ENCODE results near the gene MRM2. TPM values are rescaled to one million over a fixed set of nuclear protein-coding genes. Genes with fewer than 3 reads are reported as not detected.
A peak's percentile ranks its signal among the peaks of the same experiment; 100 is the strongest.

The MRM2 gene
- 10 to 100 TPM in 4 of 5 donors, 1 to 10 TPM in 1; 9.9 to 19.1 (median 17.1) TPM for total RNA-seq
- polyA plus RNA-seq, result 10 to 100 TPM; 17.4 to 22.3 (median 18.7) TPM
- long read RNA-seq, donor 1, partial matches to known transcripts, result 0 of 3 reads
- long read RNA-seq, donor 1, other reads (novel, unspliced or antisense), result 0 of 3 reads
- long read RNA-seq, donor 2, partial matches to known transcripts, result 0 of 4 reads
- long read RNA-seq, donor 2, other reads (novel, unspliced or antisense), result 0 of 4 reads
- long read RNA-seq, donor 3, partial matches to known transcripts, result 0 of 2 reads
- long read RNA-seq, donor 3, other reads (novel, unspliced or antisense), result 0 of 2 reads
- long read RNA-seq, donor 4, result 0 reads
- long read RNA-seq, donor 5, partial matches to known transcripts, result 0 of 2 reads
- long read RNA-seq, donor 5, other reads (novel, unspliced or antisense), result 0 of 2 reads
- long read RNA-seq, donor 6, partial matches to known transcripts, result 47 of 71 reads
- long read RNA-seq, donor 6, other reads (novel, unspliced or antisense), result 18 of 71 reads
- long read RNA-seq, donor 7, partial matches to known transcripts, result 14 of 29 reads
- long read RNA-seq, donor 7, other reads (novel, unspliced or antisense), result 7 of 29 reads
- long read RNA-seq, donor 8, partial matches to known transcripts, result 0 of 11 reads
- long read RNA-seq, donor 8, other reads (novel, unspliced or antisense), result 10 of 11 reads
- long read RNA-seq, donor 9, partial matches to known transcripts, result 0 of 2 reads
- long read RNA-seq, donor 9, other reads (novel, unspliced or antisense), result 0 of 2 reads
- long read RNA-seq, donor 10, partial matches to known transcripts, result 0 of 3 reads
- long read RNA-seq, donor 10, other reads (novel, unspliced or antisense), result 0 of 3 reads

GRCh38 chr7:2241580-2242540 lies at the start of gene MRM2, which contains the start of gene NUDT1:
Gene MRM2, minus strand, starts transcription at chr7:2242205. Its CDS starts 36 bp downstream, at chr7:2242169.
Gene NUDT1, plus strand, starts transcription at chr7:2242226. Its CDS starts 2,349 bp downstream, at chr7:2244575.
- peak in 2 of 3 donors; percentile 72 to 89 for TF ChIP-seq POLR2AphosphoS5 (IDR thresholded peaks at IDR 0.05)
- no peak for TF ChIP-seq POLR2A (IDR thresholded peaks at IDR 0.05)
- no peaks in the 10 kb centered on the region for H3K9me3 ChIP-seq
- peaks cover 18 to 37% (median 27%) of the 10 kb centered on the region in 4 donors for H3K4me1 ChIP-seq
- DNase-seq, result peak; percentile 90 to 95
- H3K36me3 ChIP-seq, result peaks cover 14 to 32% (median 28%) of the 10 kb centered on the region in 4 donors
- intact Hi-C loops (cut with DNase I; ENCODE audit: low total_unique reads), result loop anchor here (10.0 kb wide), 1 partner anchor 103 kb away; no protein-coding TSS in a partner anchor
- H3K27me3 ChIP-seq, result no peaks in the 10 kb centered on the region
- peak within 1 kb of the TSS; percentile 69 to 100 (median 98) for H3K4me3 ChIP-seq
- H3K27ac ChIP-seq, result peak within 1 kb of the TSS; percentile 65 to 91 (median 78)
- 1 to 3% (median 1%) methylated on average over 25 to 81 of the region's 81 CpGs for WGBS, 5 donors

GRCh38 chr7:2290877-2291276 lies 48.9 kb upstream of the MRM2 start:
- Histone ChIP-seq H3K36me3 (peaks cover 0 to 8% (median 3%) of the 10 kb centered on the region in 4 donors), H3K9me3 (no peaks in the 10 kb centered on the region), H3K4me1 (no peaks in the 10 kb centered on the region), H3K27ac (no peak overlapping the region), H3K4me3 (no peak overlapping the region), H3K27me3 (no peaks in the 10 kb centered on the region)
- TF ChIP-seq POLR2AphosphoS5 (IDR thresholded peaks at IDR 0.05) (no peak), CTCF (IDR thresholded peaks at IDR 0.05) (no peak), POLR2A (IDR thresholded peaks at IDR 0.05) (no peak), EP300 (IDR thresholded peaks at IDR 0.05) (no peak)
- 94 to 100% (median 96%) methylated on average over 6 of the region's 6 CpGs for WGBS, 5 donors
- intact Hi-C loops (cut with DNase I; ENCODE audit: low total_unique reads), result no loop called here
- DNase-seq, result no peak

- 89 to 96% (median 95%) methylated on average over 13 of the region's 13 CpGs for WGBS, 5 donors
- H3K9me3 ChIP-seq, result no peaks in the 10 kb centered on the region
- TF ChIP-seq CTCF (IDR thresholded peaks at IDR 0.05) (no peak), EP300 (IDR thresholded peaks at IDR 0.05) (no peak), POLR2AphosphoS5 (IDR thresholded peaks at IDR 0.05) (no peak)
- peaks cover 0 to 8% (median 3%) of the 10 kb centered on the region in 4 donors for H3K36me3 ChIP-seq
- H3K27me3 ChIP-seq, result no peaks in the 10 kb centered on the region
- no peak for DNase-seq
- no peaks in the 10 kb centered on the region for H3K4me1 ChIP-seq
- no peak overlapping the region for H3K4me3 ChIP-seq
- H3K27ac ChIP-seq, result no peak overlapping the region
- intact Hi-C loops (cut with DNase I; ENCODE audit: low total_unique reads), result no loop called here
Measured at GRCh38 chr7:2289621-2290020, 47.6 kb upstream of the MRM2 start.

- Histone ChIP-seq H3K36me3 (peaks cover 0 to 8% (median 3%) of the 10 kb centered on the region in 4 donors), H3K4me3 (no peak overlapping the region), H3K27me3 (no peaks in the 10 kb centered on the region), H3K27ac (no peak overlapping the region), H3K4me1 (no peaks in the 10 kb centered on the region), H3K9me3 (no peaks in the 10 kb centered on the region)
- 76 to 88% (median 83%) methylated on average over 20 of the region's 20 CpGs for WGBS, 5 donors
- DNase-seq, result peak in 1 of 2 donors; percentile 81
- TF ChIP-seq EP300 (IDR thresholded peaks at IDR 0.05) (no peak), POLR2A (IDR thresholded peaks at IDR 0.05) (no peak), CTCF (IDR thresholded peaks at IDR 0.05) (no peak), POLR2AphosphoS5 (IDR thresholded peaks at IDR 0.05) (no peak)
- intact Hi-C loops (cut with DNase I; ENCODE audit: low total_unique reads), result no loop called here
Measured at GRCh38 chr7:2289111-2289586, 47.1 kb upstream of the MRM2 start.

Data from stomach (tissue), 19 donors.